Gastrocnemius medialis (tissue), 4 donors: Measurements from ENCODE around the gene PUM1. TPM values are rescaled to one million over a fixed set of nuclear protein-coding genes. Genes with fewer than 3 reads are reported as not detected.
"Not testable (repeated sequence)": the region's sequence is repeated elsewhere in the genome, so short reads cannot be mapped to it uniquely, and the experiment has no call there.

ENCODE experiments used
- ATAC-seq, 2 donors: fragments of 150-250 bp; one replicate each; pipeline ENCODE4 v1.9.1; 2016
- DNase-seq, 2 donors: peaks; one replicate each; pipeline ENCODE4 v3.0.0-alpha.2; 2019
- H3K27ac ChIP-seq, 4 donors: fragments of 200-600 bp; sonication (generic); 1 replicate in 1 of 4; 2 replicates in 3 of 4; pipeline ENCODE4 v1.5.1; 2016 to 2018; ENCODE audit warnings: mild to moderate bottlenecking in 2 of 4, moderate library complexity in 1 of 4
- H3K27me3 ChIP-seq, 3 donors: fragments of 200-600 bp; sonication (generic) in 2 of 3; 1 replicate in 1 of 3; 2 replicates in 2 of 3; pipeline versions ENCODE4 v1.5.1 to v1.6.0; 2016 to 2019; ENCODE audit warnings: mild to moderate bottlenecking in 1 of 3, moderate library complexity in 1 of 3
- H3K36me3 ChIP-seq, 2 donors: fragments of 200-600 bp; sonication (generic) in 1 of 2; one replicate each; pipeline ENCODE4 v1.5.1; 2017 to 2018
- H3K4me1 ChIP-seq, 2 donors: fragments of 200-600 bp; sonication (generic) in 1 of 2; one replicate each; pipeline ENCODE4 v1.5.1; 2016 to 2017; ENCODE audit warnings: mild to moderate bottlenecking in 2 of 2
- H3K4me3 ChIP-seq, 4 donors: fragments of 200-600 bp; sonication (generic) in 3 of 4; 1 replicate in 1 of 4; 2 replicates in 3 of 4; pipeline ENCODE4 v1.5.1; 2016 to 2019; ENCODE audit warnings: mild to moderate bottlenecking in 2 of 4
- H3K9me3 ChIP-seq, 3 donors: fragments of 200-600 bp; sonication (generic) in 2 of 3; 1 replicate in 1 of 3; 2 replicates in 2 of 3; pipeline ENCODE4 v1.5.1; 2016 to 2019
- CTCF ChIP-seq, 5 experiments: fragments of 450-650 bp in 3 of 5; fragments of 200-600 bp in 2 of 5; sonication (generic) in 2 of 5; IDR thresholded peaks in 4 of 5; conservative IDR thresholded peaks in 1 of 5; 1 replicate in 4 of 5; 2 replicates in 1 of 5; pipeline ENCODE4 v1.5.1; 2016 to 2019; ENCODE audit warnings: antibody characterized with exemption in 5 of 5, mild to moderate bottlenecking in 3 of 5, moderate library complexity in 3 of 5
- POLR2A ChIP-seq, 2 donors: fragments of 450-650 bp; IDR thresholded peaks; one replicate each; pipeline ENCODE4 v1.6.1; 2017; ENCODE audit warnings: antibody characterized with exemption in 2 of 2, mild to moderate bottlenecking in 2 of 2, moderate library complexity in 2 of 2
- in situ Hi-C, 4 donors: fragments of 200-750 bp; cut with MboI; loops; one replicate each; pipeline versions ENCODE4 v1.15.0 to v1.8.0; 2017; ENCODE audit warnings: low sequenced_read_pairs in 4 of 4
- intact Hi-C: fragments of 100-400 bp; cut with DNase I; formaldehyde crosslinking; loops from one replicate; pipeline ENCODE4 v1.15.1; 2023; ENCODE audit warnings: low total_unique reads
- total RNA-seq, 4 donors: library from RNA; depleted of rRNA; stranded (reverse); fragments of >200 nt; gene quantifications; one replicate each; pipeline versions ENCODE4 v1.1.0 to v1.2.3, GENCODE V29; 2016

The PUM1 gene
- total RNA-seq, 4 donors from 2014 or later: 56.7 to 111 (median 76.4) TPM

GRCh38 chr1:31099293-31100032 is 33.9 kb upstream of the PUM1 start:
- Histone ChIP-seq H3K9me3 (no peaks in the 10 kb centered on the region), H3K4me1 (peaks cover 8 to 14% of the 10 kb centered on the region in 2 donors), H3K27ac (no peak overlapping the region), H3K36me3 (no peaks in the 10 kb centered on the region), H3K4me3 (no peak overlapping the region), H3K27me3 (no peaks in the 10 kb centered on the region)
- in situ Hi-C loops: no loop called here
- no peak for ATAC-seq
- TF ChIP-seq POLR2A (IDR thresholded peaks at IDR 0.05) (no peak), CTCF (IDR thresholded peaks at IDR 0.05 in 4 of 5, conservative IDR thresholded peaks at IDR 0.05 in 1 of 5) (no peak)
- no peak for DNase-seq
- intact Hi-C loops: no loop called here

DNA sequence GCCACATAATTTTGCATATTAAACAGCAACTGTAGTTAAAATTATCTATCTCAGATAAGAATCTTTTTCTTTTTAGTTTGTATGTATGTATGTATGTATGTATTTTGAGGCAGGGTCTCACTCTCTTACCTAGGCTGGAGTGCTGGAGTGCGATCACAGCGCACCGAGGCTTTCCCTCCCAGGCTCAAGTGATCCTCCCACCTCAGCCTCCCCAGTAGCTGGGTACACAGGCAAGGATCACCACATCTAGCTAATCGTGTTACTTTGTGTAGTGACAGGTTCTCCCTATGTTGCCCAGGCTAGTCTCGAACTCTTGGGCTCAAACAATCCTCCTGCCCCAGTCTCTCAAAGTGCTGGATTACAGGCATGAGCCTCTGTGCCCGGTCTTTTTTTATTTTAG is 30.5 kb upstream of the PUM1 start:
- no peak for TF ChIP-seq CTCF (IDR thresholded peaks at IDR 0.05 in 4 of 5, conservative IDR thresholded peaks at IDR 0.05 in 1 of 5)
- TF ChIP-seq POLR2A (IDR thresholded peaks at IDR 0.05): no peak

DNA sequence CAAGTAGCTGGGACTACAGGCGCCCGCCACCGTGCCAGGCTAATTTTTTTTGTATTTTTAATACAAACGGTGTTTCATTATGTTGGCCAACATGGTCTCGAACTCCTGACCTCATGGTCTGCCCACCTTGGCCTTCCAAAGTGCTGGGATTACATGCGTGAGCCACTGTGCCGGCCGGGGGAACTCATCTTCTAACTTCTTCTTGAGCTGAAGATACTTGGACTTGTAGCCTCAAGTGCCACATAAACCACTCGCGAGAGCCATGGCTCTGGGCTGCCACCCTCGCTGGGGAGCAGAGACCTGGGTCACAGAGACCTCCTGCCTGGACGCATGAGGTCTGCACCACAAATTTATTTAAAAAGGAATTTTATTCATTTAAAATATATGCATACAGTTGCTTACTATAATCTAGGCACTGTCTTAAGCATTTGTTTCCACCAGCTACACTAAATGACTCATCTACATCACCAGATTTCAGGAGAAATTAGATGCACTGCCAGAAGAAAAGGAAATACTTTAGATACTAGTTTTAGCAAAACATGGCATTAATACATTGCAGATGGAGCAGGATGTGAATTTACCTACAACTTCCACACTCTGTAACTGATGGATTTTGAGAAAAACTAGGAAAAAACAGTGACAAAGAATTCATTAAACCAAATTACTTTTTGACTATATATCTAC is 29.9 kb upstream of the PUM1 start:
- Histone ChIP-seq H3K9me3 (no peaks in the 10 kb centered on the region), H3K4me1 (no peaks in the 10 kb centered on the region), H3K4me3 (no peak overlapping the region), H3K27me3 (no peaks in the 10 kb centered on the region), H3K27ac (no peak overlapping the region), H3K36me3 (no peaks in the 10 kb centered on the region)
- ATAC-seq: no peak
- in situ Hi-C loops: no loop called here
- no peak for TF ChIP-seq POLR2A (IDR thresholded peaks at IDR 0.05)
- TF ChIP-seq CTCF (IDR thresholded peaks at IDR 0.05 in 4 of 5, conservative IDR thresholded peaks at IDR 0.05 in 1 of 5): no peak
- no peak for DNase-seq
- intact Hi-C loops: no loop called here

More for the DNA sequence above, 30.5 kb upstream of the PUM1 start:
- ATAC-seq: no peak
- no peaks in the 10 kb centered on the region for H3K9me3 ChIP-seq
- in situ Hi-C loops (no loop called here), intact Hi-C loops (no loop called here)
- no peaks in the 10 kb centered on the region for H3K27me3 ChIP-seq
- H3K36me3 ChIP-seq: no peaks in the 10 kb centered on the region
- DNase-seq: no peak
- no peak overlapping the region for H3K27ac ChIP-seq
- H3K4me1 ChIP-seq: peaks cover 0 to under 1% of the 10 kb centered on the region in 2 donors
- no peak overlapping the region for H3K4me3 ChIP-seq

- H3K4me1 ChIP-seq, ATAC-seq, H3K27me3 ChIP-seq, H3K36me3 ChIP-seq, intact Hi-C loops, H3K9me3 ChIP-seq, in situ Hi-C loops, H3K4me3 ChIP-seq, DNase-seq, H3K27ac ChIP-seq: not testable (repeated sequence)
Observed at GRCh38 chr1:31088081-31088480, 22.6 kb upstream of the PUM1 start.

DNA sequence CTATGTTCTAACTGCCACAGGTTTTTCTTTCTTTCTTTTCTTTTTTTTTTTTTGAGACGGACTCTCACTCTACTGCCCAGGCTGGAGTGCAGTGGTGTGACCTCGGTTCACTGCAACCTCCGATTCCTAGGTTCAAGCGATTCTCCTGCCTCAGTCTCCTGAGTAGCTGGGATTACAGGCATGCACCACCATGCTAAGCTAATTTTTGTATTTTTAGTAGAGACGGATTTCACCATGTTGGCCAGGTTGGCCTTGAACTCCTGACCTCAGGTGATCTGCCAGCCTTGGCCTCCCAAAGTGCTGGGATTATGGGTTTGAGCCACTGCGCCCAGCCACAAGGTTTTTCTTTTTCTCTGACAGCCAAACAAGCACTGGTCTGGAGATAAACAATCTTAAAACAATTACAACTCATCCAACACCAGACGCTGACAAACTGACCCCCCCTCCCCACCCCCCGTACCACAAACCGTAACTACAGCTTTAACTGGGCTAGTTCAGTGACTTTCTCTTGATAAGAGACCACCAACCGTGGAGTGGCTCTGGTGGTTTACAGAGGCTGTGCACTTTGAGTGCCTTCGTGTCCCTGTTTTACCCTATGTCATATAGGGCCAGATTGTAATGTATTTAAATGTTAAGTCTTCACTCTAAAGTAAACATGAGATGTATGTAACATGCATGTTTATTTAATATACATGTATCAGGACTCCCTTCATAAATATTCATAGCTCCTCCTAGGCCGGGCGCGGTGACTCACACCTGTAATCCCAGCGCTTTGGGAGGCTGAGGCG is 19.5 kb upstream of the PUM1 start:
- Histone ChIP-seq H3K9me3 (no peaks in the 10 kb centered on the region), H3K4me3 (no peak overlapping the region), H3K27ac (no peak overlapping the region), H3K36me3 (no peaks in the 10 kb centered on the region), H3K27me3 (no peaks in the 10 kb centered on the region), H3K4me1 (no peaks in the 10 kb centered on the region)
- in situ Hi-C loops: no loop called here
- no peak for TF ChIP-seq POLR2A (IDR thresholded peaks at IDR 0.05)
- TF ChIP-seq CTCF (IDR thresholded peaks at IDR 0.05 in 4 of 5, conservative IDR thresholded peaks at IDR 0.05 in 1 of 5): no peak
- ATAC-seq: no peak
- intact Hi-C loops: no loop called here
- DNase-seq: no peak
